ENCODE measurements around the gene RGMB. TPM values are rescaled to one million over a fixed set of nuclear protein-coding genes. Genes with fewer than 3 reads are reported as not detected.

The RGMB gene
- total RNA-seq, 1 experiment from 2014 or later = 20.3 TPM

- Mint-ChIP-seq H3K4me1 (ENCODE audit: insufficient read depth, unreplicated experiment) (no peaks in the 10 kb centered on the region), H3K27ac (ENCODE audit: low read depth, unreplicated experiment) (no peak overlapping the region), H3K36me3 (ENCODE audit: insufficient read depth, unreplicated experiment) (no peaks in the 10 kb centered on the region), H3K4me3 (ENCODE audit: unreplicated experiment) (no peak overlapping the region), H3K27me3 (ENCODE audit: insufficient read depth, unreplicated experiment) (no peaks in the 10 kb centered on the region), H3K9me3 (ENCODE audit: unreplicated experiment) (peaks cover 12% of the 10 kb centered on the region)
- ChIA-PET CTCF (interaction anchor here (0.6 kb wide), 1 partner anchor 480 kb away, joined by 3 read pairs; no protein-coding TSS in a partner anchor), POLR2A (no interaction called here)
- no TSS peak for BruUV-seq (replicated peaks)
- TF ChIP-seq, protein P1, sequence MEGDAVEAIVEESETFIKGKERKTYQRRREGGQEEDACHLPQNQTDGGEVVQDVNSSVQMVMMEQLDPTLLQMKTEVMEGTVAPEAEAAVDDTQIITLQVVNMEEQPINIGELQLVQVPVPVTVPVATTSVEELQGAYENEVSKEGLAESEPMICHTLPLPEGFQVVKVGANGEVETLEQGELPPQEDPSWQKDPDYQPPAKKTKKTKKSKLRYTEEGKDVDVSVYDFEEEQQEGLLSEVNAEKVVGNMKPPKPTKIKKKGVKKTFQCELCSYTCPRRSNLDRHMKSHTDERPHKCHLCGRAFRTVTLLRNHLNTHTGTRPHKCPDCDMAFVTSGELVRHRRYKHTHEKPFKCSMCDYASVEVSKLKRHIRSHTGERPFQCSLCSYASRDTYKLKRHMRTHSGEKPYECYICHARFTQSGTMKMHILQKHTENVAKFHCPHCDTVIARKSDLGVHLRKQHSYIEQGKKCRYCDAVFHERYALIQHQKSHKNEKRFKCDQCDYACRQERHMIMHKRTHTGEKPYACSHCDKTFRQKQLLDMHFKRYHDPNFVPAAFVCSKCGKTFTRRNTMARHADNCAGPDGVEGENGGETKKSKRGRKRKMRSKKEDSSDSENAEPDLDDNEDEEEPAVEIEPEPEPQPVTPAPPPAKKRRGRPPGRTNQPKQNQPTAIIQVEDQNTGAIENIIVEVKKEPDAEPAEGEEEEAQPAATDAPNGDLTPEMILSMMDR (IDR thresholded peaks at IDR 0.05; ENCODE audit: unreplicated experiment) = no peak
- intact Hi-C loops (cut with micrococcal nuclease) = no loop called here
- DNase-seq (ENCODE audit: unreplicated experiment) = no peak
Observed at GRCh38 chr5:98805070-98805469, 31.6 kb downstream of the RGMB start.

DNA sequence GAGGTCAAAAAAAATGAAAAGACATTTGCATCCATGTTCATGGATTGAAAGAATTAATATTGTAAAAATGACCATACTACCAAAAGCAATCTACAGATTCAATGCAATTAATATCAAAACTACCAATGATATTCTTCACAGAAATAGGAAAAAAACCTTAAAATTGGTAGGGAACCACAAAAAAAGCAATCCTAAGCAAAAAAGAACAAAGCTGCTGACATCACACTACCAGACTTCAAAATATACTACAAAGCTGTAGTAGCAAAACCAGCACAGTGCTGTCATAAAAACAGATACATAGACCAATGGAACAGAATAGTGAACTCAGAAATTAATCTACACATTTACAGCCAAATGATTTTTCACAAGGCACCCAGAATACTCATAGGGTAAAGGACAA, 34.3 kb downstream of the RGMB start:
- TF ChIP-seq, protein P1 (IDR thresholded peaks at IDR 0.05; ENCODE audit: unreplicated experiment) = no peak
- no peaks in the 10 kb centered on the region for H3K27me3 Mint-ChIP-seq (ENCODE audit: insufficient read depth, unreplicated experiment)
- H3K4me3 Mint-ChIP-seq (ENCODE audit: unreplicated experiment) = no peak overlapping the region
- CTCF ChIA-PET = no interaction called here
- no peak for DNase-seq (ENCODE audit: unreplicated experiment)
- no peak overlapping the region for H3K27ac Mint-ChIP-seq (ENCODE audit: low read depth, unreplicated experiment)
- no peaks in the 10 kb centered on the region for H3K4me1 Mint-ChIP-seq (ENCODE audit: insufficient read depth, unreplicated experiment)
- intact Hi-C loops (cut with micrococcal nuclease) = no loop called here
- H3K9me3 Mint-ChIP-seq (ENCODE audit: unreplicated experiment) = peaks cover 12% of the 10 kb centered on the region
- BruUV-seq (replicated peaks) = no TSS peak
- POLR2A ChIA-PET = no interaction called here
- H3K36me3 Mint-ChIP-seq (ENCODE audit: insufficient read depth, unreplicated experiment) = no peaks in the 10 kb centered on the region

DNA sequence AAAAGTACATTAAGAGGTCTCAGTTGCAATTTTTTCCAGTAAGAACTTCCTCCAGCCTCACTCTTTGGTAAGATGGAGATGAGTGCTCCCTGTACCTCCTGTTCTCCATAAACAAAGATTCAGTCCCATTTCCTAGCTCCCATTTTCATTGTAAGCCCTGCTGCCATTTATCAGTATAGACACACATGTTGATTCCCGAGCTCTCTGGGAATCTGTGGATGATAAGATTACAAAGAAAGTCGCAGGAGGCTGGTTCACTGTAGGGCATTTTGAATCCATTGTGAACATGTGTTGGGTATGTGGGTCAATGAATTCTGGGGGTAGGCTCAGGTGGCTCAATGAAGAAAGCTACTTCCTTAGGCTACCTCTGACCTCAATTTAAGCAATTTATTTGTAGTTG, 36.7 kb downstream of the RGMB start:
- BruUV-seq (replicated peaks) = no TSS peak
- POLR2A ChIA-PET = interaction anchor here (0.7 kb wide), 1 partner anchor 209 kb away, joined by 3 read pairs; no protein-coding TSS in a partner anchor
- H3K27me3 Mint-ChIP-seq (ENCODE audit: insufficient read depth, unreplicated experiment) = no peaks in the 10 kb centered on the region
- peaks cover 12% of the 10 kb centered on the region for H3K9me3 Mint-ChIP-seq (ENCODE audit: unreplicated experiment)
- no peaks in the 10 kb centered on the region for H3K36me3 Mint-ChIP-seq (ENCODE audit: insufficient read depth, unreplicated experiment)
- TF ChIP-seq, protein P1 (IDR thresholded peaks at IDR 0.05; ENCODE audit: unreplicated experiment) = no peak
- H3K4me1 Mint-ChIP-seq (ENCODE audit: insufficient read depth, unreplicated experiment) = no peaks in the 10 kb centered on the region
- intact Hi-C loops (cut with micrococcal nuclease) = no loop called here
- CTCF ChIA-PET = interaction anchor here (0.6 to 1.5 kb wide), 3 partner anchors 14 to 612 kb away, joined by 3 to 6 read pairs (median 5); no protein-coding TSS in a partner anchor
- no peak overlapping the region for H3K4me3 Mint-ChIP-seq (ENCODE audit: unreplicated experiment)
- H3K27ac Mint-ChIP-seq (ENCODE audit: low read depth, unreplicated experiment) = no peak overlapping the region
- DNase-seq (ENCODE audit: unreplicated experiment) = no peak

DNA sequence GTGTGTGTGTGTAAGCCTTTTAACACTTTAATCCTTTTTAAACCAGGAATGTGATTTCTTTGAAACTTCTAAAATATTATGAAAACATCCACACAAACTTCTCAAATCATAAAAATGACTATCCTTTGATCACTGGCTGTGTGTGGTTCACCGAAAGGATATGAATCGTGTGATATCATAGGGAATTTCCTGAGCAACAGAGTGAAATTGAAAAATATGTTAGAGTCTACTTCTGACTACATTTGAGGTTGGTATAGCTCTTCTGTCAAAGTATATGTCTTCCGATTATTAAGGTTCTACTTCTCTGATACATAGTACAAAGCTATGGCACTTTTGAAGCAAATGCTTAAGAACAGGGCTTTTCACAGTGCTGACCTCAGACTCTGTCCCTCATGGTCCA, 40.3 kb downstream of the RGMB start:
- Mint-ChIP-seq H3K4me1 (ENCODE audit: insufficient read depth, unreplicated experiment) (no peaks in the 10 kb centered on the region), H3K9me3 (ENCODE audit: unreplicated experiment) (no peaks in the 10 kb centered on the region), H3K27me3 (ENCODE audit: insufficient read depth, unreplicated experiment) (no peaks in the 10 kb centered on the region), H3K27ac (ENCODE audit: low read depth, unreplicated experiment) (no peak overlapping the region), H3K36me3 (ENCODE audit: insufficient read depth, unreplicated experiment) (no peaks in the 10 kb centered on the region), H3K4me3 (ENCODE audit: unreplicated experiment) (no peak overlapping the region)
- no TSS peak for BruUV-seq (replicated peaks)
- POLR2A ChIA-PET = no interaction called here
- intact Hi-C loops (cut with micrococcal nuclease) = no loop called here
- no peak for DNase-seq (ENCODE audit: unreplicated experiment)
- CTCF ChIA-PET = interaction anchor here (0.6 to 0.7 kb wide), 3 partner anchors 12 to 16 kb away, joined by 3 to 4 read pairs (median 3); no protein-coding TSS in a partner anchor
- TF ChIP-seq, protein P1 (IDR thresholded peaks at IDR 0.05; ENCODE audit: unreplicated experiment) = no peak

Data from MCF 10A (cell line).